ENCODE measurements around the gene MAMLD1.

DNA sequence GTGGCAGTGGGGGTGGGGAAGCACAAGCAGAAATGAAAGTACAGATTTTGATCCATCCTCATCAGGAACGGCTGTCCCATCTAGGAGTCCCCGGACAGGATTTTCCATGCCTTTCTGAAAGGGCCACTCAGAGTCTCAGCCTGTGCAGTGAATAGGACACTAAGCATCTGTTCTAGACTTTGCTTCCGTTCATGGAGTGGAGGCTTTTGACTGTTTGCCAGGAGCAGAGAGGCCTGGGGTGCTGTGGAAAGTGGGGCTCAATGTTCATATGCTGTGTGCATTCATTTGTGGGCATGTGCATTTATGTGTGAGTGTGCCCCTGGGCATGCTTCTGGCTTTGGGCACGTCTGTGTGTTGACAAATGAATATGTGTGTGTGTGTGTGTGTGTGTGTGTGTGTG is 25.6 kb upstream of the MAMLD1 start:
- TF ChIP-seq, protein P1, sequence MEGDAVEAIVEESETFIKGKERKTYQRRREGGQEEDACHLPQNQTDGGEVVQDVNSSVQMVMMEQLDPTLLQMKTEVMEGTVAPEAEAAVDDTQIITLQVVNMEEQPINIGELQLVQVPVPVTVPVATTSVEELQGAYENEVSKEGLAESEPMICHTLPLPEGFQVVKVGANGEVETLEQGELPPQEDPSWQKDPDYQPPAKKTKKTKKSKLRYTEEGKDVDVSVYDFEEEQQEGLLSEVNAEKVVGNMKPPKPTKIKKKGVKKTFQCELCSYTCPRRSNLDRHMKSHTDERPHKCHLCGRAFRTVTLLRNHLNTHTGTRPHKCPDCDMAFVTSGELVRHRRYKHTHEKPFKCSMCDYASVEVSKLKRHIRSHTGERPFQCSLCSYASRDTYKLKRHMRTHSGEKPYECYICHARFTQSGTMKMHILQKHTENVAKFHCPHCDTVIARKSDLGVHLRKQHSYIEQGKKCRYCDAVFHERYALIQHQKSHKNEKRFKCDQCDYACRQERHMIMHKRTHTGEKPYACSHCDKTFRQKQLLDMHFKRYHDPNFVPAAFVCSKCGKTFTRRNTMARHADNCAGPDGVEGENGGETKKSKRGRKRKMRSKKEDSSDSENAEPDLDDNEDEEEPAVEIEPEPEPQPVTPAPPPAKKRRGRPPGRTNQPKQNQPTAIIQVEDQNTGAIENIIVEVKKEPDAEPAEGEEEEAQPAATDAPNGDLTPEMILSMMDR (IDR thresholded peaks at IDR 0.05 in 4 of 5, conservative IDR thresholded peaks at IDR 0.05 in 1 of 5), result no peak
- TF ChIP-seq POLR2A (IDR thresholded peaks at IDR 0.05), result no peak

Measured in gastrocnemius medialis (tissue), 4 donors.